ENCODE results near the gene ATP8B3. TPM values are rescaled to one million over a fixed set of nuclear protein-coding genes. Genes with fewer than 3 reads are reported as not detected.

The ATP8B3 gene
- total and polyA plus RNA-seq, 9 of the 15 experiments (the other 6 are each of a cell fraction or from before 2014, with no cell fraction given), result 1.2 to 12.3 (median 3.8) TPM

DNA sequence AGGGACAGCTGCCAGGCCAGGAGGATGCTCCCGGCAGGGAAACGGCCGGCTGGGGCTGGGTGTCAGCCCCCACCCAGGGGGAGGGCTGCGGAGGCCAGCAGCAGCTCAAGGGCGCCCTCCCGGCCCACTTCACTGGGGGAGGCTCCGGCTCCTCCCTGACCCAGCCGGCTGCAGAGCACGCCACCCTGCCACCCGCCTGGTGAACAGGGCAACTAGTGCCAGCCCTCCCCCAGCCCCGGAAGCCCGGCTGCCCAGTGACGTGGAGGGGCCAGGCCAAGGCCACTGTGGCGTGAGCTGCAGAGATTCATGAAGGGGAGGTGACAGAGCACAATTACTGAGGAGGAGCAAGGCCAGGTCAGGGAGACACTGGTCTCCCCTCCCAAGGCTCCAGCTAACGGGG, 21.5 kb upstream of the ATP8B3 start:
- ATAC-seq (no peak), DNase-seq (ENCODE audit: extremely low read depth in 1 of 4, low spot score in 3 of 4) (no peak), FAIRE-seq (no peak)
- TF ChIP-seq SRSF7 (optimal IDR thresholded peaks at IDR 0.05; ENCODE audit: low read depth, low read length), result no peak
- no peak for TF ChIP-seq ETV6 (IDR thresholded peaks at IDR 0.05; ENCODE audit: borderline replicate concordance in 1 of 2, low read depth in 2 of 2, low read length in 1 of 2)
- no peak for TF ChIP-seq ETV6 (CRISPR knock-in tag; IDR thresholded peaks at IDR 0.05; ENCODE audit: borderline replicate concordance)
- peak; percentile 47; the same call in 1 of the 2 replicates for TF ChIP-seq POLR2G (IDR thresholded peaks at IDR 0.05; ENCODE audit: low read depth, low read length)
- TF ChIP-seq, protein P1, sequence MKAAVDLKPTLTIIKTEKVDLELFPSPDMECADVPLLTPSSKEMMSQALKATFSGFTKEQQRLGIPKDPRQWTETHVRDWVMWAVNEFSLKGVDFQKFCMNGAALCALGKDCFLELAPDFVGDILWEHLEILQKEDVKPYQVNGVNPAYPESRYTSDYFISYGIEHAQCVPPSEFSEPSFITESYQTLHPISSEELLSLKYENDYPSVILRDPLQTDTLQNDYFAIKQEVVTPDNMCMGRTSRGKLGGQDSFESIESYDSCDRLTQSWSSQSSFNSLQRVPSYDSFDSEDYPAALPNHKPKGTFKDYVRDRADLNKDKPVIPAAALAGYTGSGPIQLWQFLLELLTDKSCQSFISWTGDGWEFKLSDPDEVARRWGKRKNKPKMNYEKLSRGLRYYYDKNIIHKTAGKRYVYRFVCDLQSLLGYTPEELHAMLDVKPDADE (conservative IDR thresholded peaks at IDR 0.05; ENCODE audit: control insufficient read depth, low read depth, low read length), result no peak
- 0 out of 2 replicates have a peak, but pooled peaks have one; percentile 21 for TF ChIP-seq RBFOX2 (IDR thresholded peaks at IDR 0.05; ENCODE audit: low read depth, low read length)
- Histone ChIP-seq H3K27me3 (ENCODE audit: control insufficient read depth in 2 of 2, insufficient read depth in 2 of 2, low read length in 2 of 2) (no peaks in the 10 kb centered on the region), H3K79me2 (ENCODE audit: control insufficient read depth, insufficient read depth, low read length) (peaks cover 86% of the 10 kb centered on the region), H3K9ac (ENCODE audit: insufficient read depth in 1 of 2, low read depth in 2 of 2, low read length in 2 of 2) (peak overlapping the region in 1 of 2 experiments; percentile 64; a peak in 2 of 4 replicates), H4K20me1 (replicated peaks; ENCODE audit: control insufficient read depth, insufficient read depth, low read length) (no peaks in the 10 kb centered on the region; the same call in 1 of the 2 replicates), H3K27ac (ENCODE audit: extremely low read depth, low read depth, low read length) (no peak overlapping the region), H3K4me1 (replicated peaks in 1 of 2; ENCODE audit: control insufficient read depth in 2 of 2, insufficient read depth in 2 of 2, low read length in 2 of 2) (peaks cover 26 to 73% of the 10 kb centered on the region in 2 experiments), H3K36me3 (ENCODE audit: control insufficient read depth, insufficient read depth, low read length) (peaks cover 59% of the 10 kb centered on the region; the same call in 2 of the 3 replicates), H3K4me3 (no peak overlapping the region), H3K9me3 (replicated peaks; ENCODE audit: control insufficient read depth, insufficient read depth, low read depth, low read length) (no peaks in the 10 kb centered on the region), H3K4me2 (ENCODE audit: insufficient read depth, low read length) (no peak overlapping the region), H2AFZ (ENCODE audit: low read depth, low read length) (no peak overlapping the region), H3K9me1 (ENCODE audit: control insufficient read depth, insufficient read depth, low read length) (no peaks in the 10 kb centered on the region)
- BruUV-seq (replicated peaks), result no TSS peak
- in situ Hi-C loops (cut with MboI) (no loop called here), intact Hi-C loops (cut with micrococcal nuclease) (no loop called here)
- CTCF ChIA-PET (ENCODE audit: low intra/inter-chr PET ratio), result interaction anchor here (0.6 kb wide), 1 partner anchor 8 kb away, joined by 3 read pairs; no protein-coding TSS in a partner anchor
- WGBS (ENCODE audit: insufficient coverage, low coverage, missing lambda C conversion rate), result 90% methylated on average over 7 of the region's 15 CpGs
- POLR2A ChIA-PET, result interaction anchor here (1.0 to 1.4 kb wide), 2 partner anchors 10 kb away, joined by 3 to 5 read pairs; no protein-coding TSS in a partner anchor
